H9 (cell line): Measurements from ENCODE around the gene DCLRE1B. TPM values are rescaled to one million over a fixed set of nuclear protein-coding genes. Genes with fewer than 3 reads are reported as not detected.

ENCODE experiments used
- DNase-seq: peaks from one replicate; pipeline ENCODE4 v3.0.0-alpha.2; 2017
- H2AFZ ChIP-seq: one replicate; pipeline ENCODE4 v1.6.1; 2013; ENCODE audit warnings: mild to moderate bottlenecking, low read length, control low read depth, moderate library complexity
- H2AK5ac ChIP-seq: 2 replicates; pipeline ENCODE4 v1.6.1; 2013; ENCODE audit warnings: low read length, control low read depth, mixed read lengths; ENCODE audit not compliant: insufficient read length
- H2BK120ac ChIP-seq: one replicate; pipeline ENCODE4 v1.6.1; 2013; ENCODE audit warnings: low read depth, mild to moderate bottlenecking, low read length, control low read depth, inconsistent platforms; ENCODE audit not compliant: poor library complexity, severe bottlenecking
- H2BK12ac ChIP-seq: 2 replicates; pipeline ENCODE4 v1.6.1; 2013; ENCODE audit warnings: low read length, control low read depth, mixed read lengths, low read depth; ENCODE audit not compliant: insufficient read length
- H2BK15ac ChIP-seq: 2 replicates; pipeline ENCODE4 v1.6.1; 2013; ENCODE audit warnings: low read depth, low read length, control low read depth
- H2BK20ac ChIP-seq: one replicate; pipeline ENCODE4 v1.6.1; 2013; ENCODE audit warnings: low read depth, mild to moderate bottlenecking, low read length, control low read depth, inconsistent platforms; ENCODE audit not compliant: poor library complexity, severe bottlenecking
- H2BK5ac ChIP-seq: 2 replicates; pipeline ENCODE4 v1.6.1; 2013; ENCODE audit warnings: low read length, control low read depth, mixed read lengths; ENCODE audit not compliant: insufficient read length
- H3K14ac ChIP-seq: 2 replicates; pipeline ENCODE4 v1.6.1; 2013; ENCODE audit warnings: low read length, control low read depth; ENCODE audit not compliant: insufficient read depth
- H3K18ac ChIP-seq: 2 replicates; pipeline ENCODE4 v1.6.1; 2013; ENCODE audit warnings: low read depth, mild to moderate bottlenecking, mixed read lengths, low read length, control low read depth; ENCODE audit not compliant: insufficient read length
- H3K23ac ChIP-seq: 2 replicates; pipeline ENCODE4 v1.6.1; 2013; ENCODE audit warnings: low read length, control low read depth, mixed read lengths, low read depth; ENCODE audit not compliant: insufficient read length
- H3K23me2 ChIP-seq: 2 replicates; pipeline ENCODE4 v1.6.1; 2013; ENCODE audit warnings: low read depth, mild to moderate bottlenecking, mixed read lengths, low read length, control low read depth; ENCODE audit not compliant: insufficient read length, poor library complexity, severe bottlenecking
- H3K27ac ChIP-seq: 2 replicates; pipeline ENCODE4 v1.5.1; 2013; ENCODE audit warnings: low read length, control low read depth, mixed read lengths, low read depth; ENCODE audit not compliant: insufficient read length
- H3K27me3 ChIP-seq: 2 replicates; pipeline ENCODE4 v1.6.1; 2013; ENCODE audit warnings: low read length, control low read depth, inconsistent platforms; ENCODE audit not compliant: insufficient read depth
- H3K4ac ChIP-seq: 2 replicates; pipeline ENCODE4 v1.6.1; 2013; ENCODE audit warnings: low read depth, mild to moderate bottlenecking, control low read depth, inconsistent platforms, low read length, moderate library complexity
- H3K4me1 ChIP-seq: 2 replicates; pipeline ENCODE4 v1.6.1; 2013; ENCODE audit warnings: low read length, control low read depth, inconsistent platforms; ENCODE audit not compliant: insufficient read depth
- H3K4me2 ChIP-seq: 2 replicates; pipeline ENCODE4 v1.6.1; 2013; ENCODE audit warnings: low read length, control low read depth, mixed read lengths; ENCODE audit not compliant: insufficient read length, insufficient read depth
- H3K56ac ChIP-seq: 2 replicates; pipeline ENCODE4 v1.6.1; 2013; ENCODE audit warnings: low read depth, mild to moderate bottlenecking, mixed read lengths, low read length, control low read depth; ENCODE audit not compliant: insufficient read length
- H3K79me1 ChIP-seq: 2 replicates; pipeline ENCODE4 v1.6.1; 2013; ENCODE audit warnings: low read depth, mild to moderate bottlenecking, moderate library complexity, low read length, control low read depth, inconsistent platforms; ENCODE audit not compliant: insufficient read depth, poor library complexity, severe bottlenecking
- H3K79me2 ChIP-seq: 2 replicates; pipeline ENCODE4 v1.6.1; 2013; ENCODE audit warnings: low read length, control low read depth, inconsistent platforms; ENCODE audit not compliant: insufficient read depth
- H3K9ac ChIP-seq: 2 replicates; pipeline ENCODE4 v1.6.1; 2013; ENCODE audit warnings: low read length, control low read depth, mixed read lengths; ENCODE audit not compliant: insufficient read length; ENCODE audit errors: extremely low read depth
- H3K9me3 ChIP-seq: one replicate; pipeline ENCODE4 v1.6.1; 2013; ENCODE audit warnings: low read depth, low read length, inconsistent platforms; ENCODE audit not compliant: control insufficient read depth
- H3T11ph ChIP-seq: one replicate; pipeline ENCODE4 v1.6.1; 2013; ENCODE audit warnings: mild to moderate bottlenecking, low read length, control low read depth, inconsistent platforms
- H4K20me1 ChIP-seq: one replicate; pipeline ENCODE4 v1.6.1; 2013; ENCODE audit not compliant: control insufficient read depth, insufficient read length, insufficient read depth
- H4K5ac ChIP-seq: 2 replicates; pipeline ENCODE4 v1.6.1; 2013; ENCODE audit warnings: low read depth, mild to moderate bottlenecking, mixed read lengths, low read length, control low read depth; ENCODE audit not compliant: insufficient read length
- H4K8ac ChIP-seq: replicated peaks from 2 replicates; pipeline ENCODE4 v1.6.1; 2013; ENCODE audit warnings: low read length, control low read depth, mixed read lengths, low read depth; ENCODE audit not compliant: insufficient read length
- H4K91ac ChIP-seq: 2 replicates; pipeline ENCODE4 v1.6.1; 2013; ENCODE audit warnings: low read depth, mild to moderate bottlenecking, moderate library complexity, mixed read lengths, low read length, control low read depth; ENCODE audit not compliant: insufficient read length
- H3K27ac Mint-ChIP-seq, 3 experiments: 2 replicates in 2 of 3; 3 replicates in 1 of 3; pipeline ENCODE4 v1.8.0; 2020 to 2021; ENCODE audit warnings: mixed read lengths in 3 of 3, mild to moderate bottlenecking in 1 of 3, moderate library complexity in 1 of 3
- H3K27me3 Mint-ChIP-seq: 2 replicates; pipeline ENCODE4 v1.8.0; 2021; ENCODE audit warnings: low read depth, mild to moderate bottlenecking, moderate library complexity, mixed read lengths
- H3K36me3 Mint-ChIP-seq, 3 experiments: 2 replicates in 2 of 3; 3 replicates in 1 of 3; pipeline ENCODE4 v1.8.0; 2020 to 2021; ENCODE audit warnings: low read depth in 3 of 3, mixed read lengths in 3 of 3; ENCODE audit not compliant: insufficient read depth in 1 of 3
- H3K4me1 Mint-ChIP-seq, 2 experiments: 2 replicates each; pipeline ENCODE4 v1.8.0; 2020; ENCODE audit warnings: mixed read lengths in 2 of 2
- H3K4me3 Mint-ChIP-seq, 2 experiments: 2 replicates in 1 of 2; 3 replicates in 1 of 2; pipeline ENCODE4 v1.8.0; 2020 to 2021; ENCODE audit warnings: mild to moderate bottlenecking in 2 of 2, mixed read lengths in 2 of 2, moderate library complexity in 1 of 2
- H3K9me3 Mint-ChIP-seq, 2 experiments: 2 replicates in 1 of 2; 3 replicates in 1 of 2; pipeline ENCODE4 v1.8.0; 2020; ENCODE audit warnings: mild to moderate bottlenecking in 2 of 2, mixed read lengths in 2 of 2, moderate library complexity in 1 of 2
- WGBS: extraction: QIAGEN DNeasy Blood & Tissue Kit; methylation state at CpG from one replicate; pipeline ENCODE4 v1.1.7; 2013; ENCODE audit warnings: missing lambda C conversion rate, low lambda C conversion rate, mixed read lengths; ENCODE audit not compliant: insufficient read length; ENCODE audit errors: extremely low coverage; 5-methylcytosine and 5-hydroxymethylcytosine counted together
- total RNA-seq: library from RNA; stranded (reverse); gene quantifications from 2 replicates; pipeline ENCODE4 v1.2.1, GENCODE V29; 2021
- TF ChIP-seq, protein P1 (sequence below): fragments of 200-600 bp; sonication (generic); conservative IDR thresholded peaks from 3 replicates; pipeline ENCODE4 v1.8.0; 2021; ENCODE audit warnings: antibody characterized with exemption, mild to moderate bottlenecking

Gene DCLRE1B
- total RNA-seq, 1 experiment from 2014 or later, result 13.4 TPM

DNA sequence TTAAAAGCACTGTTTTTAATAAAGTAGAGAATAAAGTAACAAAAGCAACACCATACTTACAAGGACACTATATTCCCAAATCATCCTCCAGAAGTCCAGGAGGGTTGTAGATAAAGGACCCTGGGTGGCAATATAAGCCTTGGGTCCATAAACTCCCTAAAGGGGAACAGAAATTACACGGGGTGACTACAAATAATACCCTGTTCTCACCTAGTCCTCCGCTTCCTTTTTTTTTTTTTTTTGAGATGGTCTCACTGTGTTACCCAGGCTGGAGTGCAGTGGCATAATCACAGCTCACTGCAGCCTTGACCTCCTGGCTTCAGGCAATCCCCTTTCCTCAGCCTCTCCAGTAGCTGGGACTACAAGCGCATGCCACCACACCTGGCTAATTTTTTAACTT, 46.7 kb upstream of the DCLRE1B start:
- H2BK12ac ChIP-seq, result no peak overlapping the region
- no peaks in the 10 kb centered on the region for H3K27me3 ChIP-seq
- H3K27ac Mint-ChIP-seq, result no peak overlapping the region
- H2BK20ac ChIP-seq, result no peak overlapping the region
- H4K8ac ChIP-seq, result no peak overlapping the region
- H3K23ac ChIP-seq, result no peak overlapping the region
- no peaks in the 10 kb centered on the region for H3K23me2 ChIP-seq
- no peak overlapping the region for H3K18ac ChIP-seq
- H2BK15ac ChIP-seq, result no peak overlapping the region
- no peak overlapping the region for H2BK120ac ChIP-seq
- no peak for DNase-seq
- no peak overlapping the region for H3K27ac ChIP-seq
- no peak overlapping the region for H3K56ac ChIP-seq
- H3K79me2 ChIP-seq, result no peaks in the 10 kb centered on the region
- H3K36me3 Mint-ChIP-seq, result no peaks in the 10 kb centered on the region
- no peak overlapping the region for H3K9ac ChIP-seq
- no peak overlapping the region for H3K4me2 ChIP-seq
- no CpG with 5 or more reads among the region's 3 CpGs for WGBS
- H3K79me1 ChIP-seq, result no peaks in the 10 kb centered on the region
- no peaks in the 10 kb centered on the region for H4K20me1 ChIP-seq
- no peak overlapping the region for H3K14ac ChIP-seq
- no peak overlapping the region for H2AFZ ChIP-seq
- no peak overlapping the region for H3T11ph ChIP-seq
- H2BK5ac ChIP-seq, result no peak overlapping the region
- TF ChIP-seq, protein P1, sequence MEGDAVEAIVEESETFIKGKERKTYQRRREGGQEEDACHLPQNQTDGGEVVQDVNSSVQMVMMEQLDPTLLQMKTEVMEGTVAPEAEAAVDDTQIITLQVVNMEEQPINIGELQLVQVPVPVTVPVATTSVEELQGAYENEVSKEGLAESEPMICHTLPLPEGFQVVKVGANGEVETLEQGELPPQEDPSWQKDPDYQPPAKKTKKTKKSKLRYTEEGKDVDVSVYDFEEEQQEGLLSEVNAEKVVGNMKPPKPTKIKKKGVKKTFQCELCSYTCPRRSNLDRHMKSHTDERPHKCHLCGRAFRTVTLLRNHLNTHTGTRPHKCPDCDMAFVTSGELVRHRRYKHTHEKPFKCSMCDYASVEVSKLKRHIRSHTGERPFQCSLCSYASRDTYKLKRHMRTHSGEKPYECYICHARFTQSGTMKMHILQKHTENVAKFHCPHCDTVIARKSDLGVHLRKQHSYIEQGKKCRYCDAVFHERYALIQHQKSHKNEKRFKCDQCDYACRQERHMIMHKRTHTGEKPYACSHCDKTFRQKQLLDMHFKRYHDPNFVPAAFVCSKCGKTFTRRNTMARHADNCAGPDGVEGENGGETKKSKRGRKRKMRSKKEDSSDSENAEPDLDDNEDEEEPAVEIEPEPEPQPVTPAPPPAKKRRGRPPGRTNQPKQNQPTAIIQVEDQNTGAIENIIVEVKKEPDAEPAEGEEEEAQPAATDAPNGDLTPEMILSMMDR, result no peak
- no peak overlapping the region for H4K5ac ChIP-seq
- H3K4me3 Mint-ChIP-seq, result no peak overlapping the region
- no peaks in the 10 kb centered on the region; a peak in 1 of 4 replicates for H3K4me1 Mint-ChIP-seq
- H3K4me1 ChIP-seq, result no peaks in the 10 kb centered on the region
- no peaks in the 10 kb centered on the region for H3K9me3 Mint-ChIP-seq
- no peak overlapping the region for H2AK5ac ChIP-seq
- H3K27me3 Mint-ChIP-seq, result no peaks in the 10 kb centered on the region
- H4K91ac ChIP-seq, result no peak overlapping the region
- H3K4ac ChIP-seq, result no peak overlapping the region
- H3K9me3 ChIP-seq, result no peaks in the 10 kb centered on the region
